Esophagus (tissue), 2 donors: ENCODE measurements around the gene OPCML. TPM values are rescaled to one million over a fixed set of nuclear protein-coding genes. Genes with fewer than 3 reads are reported as not detected.

Source experiments
- H3K27ac ChIP-seq, 2 donors: one replicate each; pipeline ENCODE4 v1.5.1; 2013; ENCODE audit warnings: low read depth in 2 of 2, mild to moderate bottlenecking in 2 of 2, inconsistent platforms in 1 of 2, low read length in 1 of 2, moderate library complexity in 1 of 2
- H3K27me3 ChIP-seq, 2 donors: one replicate each; pipeline ENCODE4 v1.6.1; 2013; ENCODE audit warnings: low read length in 2 of 2, control low read depth in 1 of 2, mild to moderate bottlenecking in 1 of 2; ENCODE audit not compliant: insufficient read depth in 2 of 2, control insufficient read depth in 1 of 2
- H3K36me3 ChIP-seq, 2 donors: one replicate each; pipeline ENCODE4 v1.6.1; 2013; ENCODE audit warnings: low read length in 1 of 2; ENCODE audit not compliant: control insufficient read depth in 2 of 2, insufficient read depth in 2 of 2
- H3K4me1 ChIP-seq, 2 donors: one replicate each; pipeline ENCODE4 v1.6.1; 2013; ENCODE audit warnings: low read length in 1 of 2; ENCODE audit not compliant: control insufficient read depth in 2 of 2, insufficient read depth in 2 of 2
- H3K4me3 ChIP-seq, 2 donors: one replicate each; pipeline ENCODE4 v1.5.1; 2013; ENCODE audit warnings: low read length in 2 of 2, mild to moderate bottlenecking in 2 of 2, low read depth in 1 of 2, moderate library complexity in 1 of 2
- H3K9me3 ChIP-seq, 2 donors: one replicate each; pipeline ENCODE4 v1.6.1; 2013; ENCODE audit warnings: mild to moderate bottlenecking in 2 of 2, low read depth in 1 of 2, low read length in 1 of 2, moderate library complexity in 1 of 2; ENCODE audit not compliant: control insufficient read depth in 2 of 2, insufficient read depth in 1 of 2
- WGBS, 2 donors: extraction: QIAGEN DNeasy Blood & Tissue Kit; methylation state at CpG; one replicate each; pipeline ENCODE4 v1.1.7; 2013; 5-methylcytosine and 5-hydroxymethylcytosine counted together
- polyA plus RNA-seq, 2 donors: library from polyadenylated mRNA; stranded (reverse); fragments of 200-250 nt; gene quantifications; one replicate each; pipeline ENCODE4 v1.2.3, GENCODE V29; 2013
- donor health status: healthy with polysubstance abuse.
- donor health status: Bipolar disorder and iron deficiency.

Gene OPCML
- polyA plus RNA-seq, 2 donors, result 0.04 to 0.05 TPM

DNA sequence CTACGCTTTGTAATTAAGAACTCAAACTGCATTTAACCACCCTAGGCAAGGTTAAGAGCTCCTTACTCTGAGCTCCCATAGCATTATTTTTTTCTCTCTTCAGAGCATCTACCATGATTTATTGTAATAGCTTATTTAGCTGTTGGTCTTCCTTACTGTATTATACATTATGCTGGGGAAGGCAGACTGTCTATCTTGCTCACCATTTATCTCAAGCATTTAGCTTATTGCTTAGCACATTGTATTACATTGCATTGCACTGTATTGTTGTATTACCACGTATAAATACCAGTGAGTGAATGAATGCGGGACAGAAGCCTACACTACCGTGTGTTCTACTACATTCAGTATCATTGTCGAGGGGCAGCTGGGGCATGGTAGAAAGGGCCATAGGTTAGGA lies 324.3 kb downstream of the OPCML start:
- Histone ChIP-seq H3K4me1 (no peaks in the 10 kb centered on the region), H3K36me3 (no peaks in the 10 kb centered on the region), H3K27me3 (no peaks in the 10 kb centered on the region), H3K27ac (no peak overlapping the region), H3K4me3 (no peak overlapping the region), H3K9me3 (peaks cover 0 to 2% of the 10 kb centered on the region in 2 donors)
- WGBS, 2 donors, result 79 to 90% methylated on average over 5 of the region's 5 CpGs

DNA sequence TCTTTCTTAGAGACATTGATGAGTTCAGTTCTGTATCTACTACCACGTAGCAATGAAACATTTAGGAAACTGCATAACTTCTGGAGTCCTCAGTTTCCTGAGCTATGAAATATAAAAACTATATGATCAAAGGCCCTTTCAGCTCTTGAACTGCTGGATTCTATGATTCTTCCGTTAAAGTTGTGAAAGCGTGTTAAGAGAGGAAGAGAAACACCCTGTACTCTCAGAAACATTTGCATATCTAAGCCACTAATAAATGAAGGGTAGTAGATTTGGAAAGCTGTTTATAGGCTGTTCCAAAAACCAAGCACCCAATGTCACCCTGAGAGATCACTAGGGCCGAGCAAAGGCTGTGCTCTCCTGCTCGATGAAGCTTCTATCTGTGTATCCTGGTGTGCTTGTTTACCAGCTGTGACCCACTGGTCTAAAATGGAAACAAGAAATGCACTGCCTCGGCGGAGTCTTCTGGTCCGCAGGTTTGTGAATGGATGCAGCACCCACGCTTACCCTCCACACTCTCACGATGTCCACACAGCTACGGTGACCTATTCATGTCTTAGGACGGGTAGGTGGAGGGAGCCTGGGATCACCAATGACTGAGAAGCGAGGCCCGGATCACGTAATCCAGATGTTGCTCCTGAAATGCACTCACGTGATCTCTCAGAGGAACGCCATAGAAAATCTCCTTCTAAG lies 325.8 kb downstream of the OPCML start:
- H3K27ac ChIP-seq, result no peak overlapping the region
- H3K4me3 ChIP-seq, result no peak overlapping the region
- no peaks in the 10 kb centered on the region for H3K36me3 ChIP-seq
- 86 to 89% methylated on average over 17 of the region's 17 CpGs for WGBS, 2 donors
- H3K27me3 ChIP-seq, result no peaks in the 10 kb centered on the region
- no peaks in the 10 kb centered on the region for H3K4me1 ChIP-seq
- no peaks in the 10 kb centered on the region for H3K9me3 ChIP-seq

DNA sequence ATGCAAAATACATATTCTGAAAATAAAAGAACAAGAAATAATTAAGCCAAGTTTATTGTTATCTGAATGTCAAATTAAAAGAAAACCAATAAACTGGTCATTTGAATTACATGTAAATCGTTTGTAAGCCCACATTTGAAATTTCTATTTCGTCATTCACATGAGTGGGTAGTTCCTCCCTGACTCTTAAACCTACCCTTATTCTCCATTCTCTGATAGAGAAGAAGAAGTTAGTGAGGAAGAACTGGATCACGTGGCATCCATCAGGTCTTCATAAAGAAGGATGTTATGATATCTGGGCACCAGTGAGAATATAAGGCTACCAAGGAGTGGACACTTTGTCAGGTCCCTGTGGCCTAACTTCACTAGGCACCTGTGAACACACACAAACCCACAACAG lies 328.1 kb downstream of the OPCML start:
- H3K36me3 ChIP-seq, result no peaks in the 10 kb centered on the region
- no peak overlapping the region for H3K27ac ChIP-seq
- no peaks in the 10 kb centered on the region for H3K27me3 ChIP-seq
- 72 to 76% methylated on average over 3 of the region's 3 CpGs for WGBS, 2 donors
- H3K4me1 ChIP-seq, result no peaks in the 10 kb centered on the region
- H3K4me3 ChIP-seq, result no peak overlapping the region
- H3K9me3 ChIP-seq, result no peaks in the 10 kb centered on the region

DNA sequence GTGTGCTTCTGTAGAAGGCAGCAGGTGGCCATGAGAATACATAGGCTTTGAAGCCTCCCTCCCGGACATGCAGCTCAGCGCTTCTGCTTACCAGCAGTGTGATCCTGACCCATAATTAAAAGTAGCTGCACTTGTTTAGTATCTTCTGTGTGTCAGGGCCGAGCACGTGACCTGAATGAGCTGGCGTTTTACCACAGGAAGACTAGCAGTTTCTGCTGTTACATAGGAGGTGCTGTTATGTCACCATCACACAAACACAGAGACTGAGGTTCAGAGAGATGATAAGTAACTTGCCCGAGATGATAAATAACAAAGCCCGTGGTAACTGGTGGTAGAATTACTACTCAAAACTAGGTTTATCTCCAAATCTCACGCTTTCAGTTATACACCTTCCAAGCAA lies 329.5 kb downstream of the OPCML start:
- 78% methylated on average over 8 of the region's 8 CpGs for WGBS, 2 donors

DNA sequence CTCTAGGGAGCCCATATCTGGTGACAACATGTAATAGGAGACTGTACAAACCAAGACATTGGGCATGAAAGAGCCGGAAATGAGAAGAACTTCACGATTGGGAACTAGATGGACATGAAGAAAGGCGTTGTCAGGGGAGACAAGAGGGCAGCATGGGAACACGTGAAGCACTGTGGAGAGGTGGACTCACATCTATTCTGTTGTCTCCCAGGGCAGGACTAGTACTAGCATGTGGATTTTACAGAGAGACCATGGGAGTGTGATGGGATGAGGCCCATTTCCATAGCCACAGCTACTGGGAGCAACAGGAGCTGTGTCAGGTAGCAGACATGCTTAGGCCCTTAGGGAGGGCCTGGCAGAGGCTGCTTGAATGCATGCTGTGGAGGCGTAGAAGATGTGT lies 333.9 kb downstream of the OPCML start:
- H3K36me3 ChIP-seq, result no peaks in the 10 kb centered on the region
- H3K4me1 ChIP-seq, result no peaks in the 10 kb centered on the region
- H3K27ac ChIP-seq, result no peak overlapping the region
- peaks cover 0 to 6% of the 10 kb centered on the region in 2 donors for H3K27me3 ChIP-seq
- 80 to 85% methylated on average over 5 of the region's 5 CpGs for WGBS, 2 donors
- no peaks in the 10 kb centered on the region for H3K9me3 ChIP-seq
- H3K4me3 ChIP-seq, result no peak overlapping the region

More for the DNA sequence above, 329.5 kb downstream of the OPCML start:
- Histone ChIP-seq H3K27me3 (no peaks in the 10 kb centered on the region), H3K36me3 (no peaks in the 10 kb centered on the region), H3K4me1 (no peaks in the 10 kb centered on the region), H3K9me3 (no peaks in the 10 kb centered on the region), H3K4me3 (no peak overlapping the region), H3K27ac (no peak overlapping the region)

DNA sequence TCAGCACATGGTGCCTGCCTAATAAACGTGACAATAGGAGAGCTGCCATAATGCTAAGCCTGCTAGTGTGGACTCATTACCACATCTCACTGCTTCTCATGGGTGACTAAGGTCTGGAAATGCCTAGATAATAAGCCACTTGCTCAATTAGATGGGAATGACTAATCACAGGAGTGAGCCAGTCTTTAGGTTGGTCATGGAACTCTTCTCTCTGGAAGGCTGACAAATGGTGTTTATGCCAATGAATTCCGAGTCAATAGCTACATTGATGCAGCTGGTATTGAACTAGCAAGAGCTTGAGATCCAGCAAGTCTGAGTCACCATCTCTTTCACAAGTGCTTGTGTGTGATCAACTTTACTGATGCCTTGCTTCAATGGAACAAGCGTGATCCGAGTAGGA lies 334.9 kb downstream of the OPCML start:
- no peaks in the 10 kb centered on the region for H3K9me3 ChIP-seq
- WGBS, 2 donors, result 41 to 68% methylated on average over 4 of the region's 4 CpGs
- H3K4me1 ChIP-seq, result no peaks in the 10 kb centered on the region
- no peak overlapping the region for H3K27ac ChIP-seq
- H3K36me3 ChIP-seq, result no peaks in the 10 kb centered on the region
- H3K27me3 ChIP-seq, result peaks cover 0 to 6% of the 10 kb centered on the region in 2 donors
- no peak overlapping the region for H3K4me3 ChIP-seq

DNA sequence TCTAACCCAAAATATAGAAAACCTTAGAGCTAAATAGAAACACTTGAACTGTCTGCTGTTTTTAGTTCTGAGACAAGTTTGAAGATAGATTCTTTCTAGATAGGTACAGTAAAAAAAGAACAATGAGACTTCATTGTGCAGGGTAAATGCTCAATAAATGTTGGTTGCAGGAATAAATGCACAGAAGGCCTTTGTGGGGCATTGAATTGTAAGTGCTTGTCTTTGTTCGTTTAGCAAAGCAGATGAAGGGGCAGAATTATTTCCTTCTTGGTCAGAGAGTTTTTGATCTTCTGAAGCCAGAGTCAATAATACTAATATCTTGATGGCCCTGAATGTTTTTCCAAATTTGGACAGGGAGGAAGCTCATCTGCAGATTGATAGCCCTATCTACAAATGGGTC lies 340.4 kb downstream of the OPCML start:
- no peaks in the 10 kb centered on the region for H3K9me3 ChIP-seq
- no peak overlapping the region for H3K27ac ChIP-seq
- WGBS, 2 donors, result 75 to 79% methylated on average over 1 of the region's 1 CpG
- H3K4me1 ChIP-seq, result no peaks in the 10 kb centered on the region
- H3K27me3 ChIP-seq, result peaks cover 0 to 6% of the 10 kb centered on the region in 2 donors
- no peak overlapping the region for H3K4me3 ChIP-seq
- no peaks in the 10 kb centered on the region for H3K36me3 ChIP-seq

DNA sequence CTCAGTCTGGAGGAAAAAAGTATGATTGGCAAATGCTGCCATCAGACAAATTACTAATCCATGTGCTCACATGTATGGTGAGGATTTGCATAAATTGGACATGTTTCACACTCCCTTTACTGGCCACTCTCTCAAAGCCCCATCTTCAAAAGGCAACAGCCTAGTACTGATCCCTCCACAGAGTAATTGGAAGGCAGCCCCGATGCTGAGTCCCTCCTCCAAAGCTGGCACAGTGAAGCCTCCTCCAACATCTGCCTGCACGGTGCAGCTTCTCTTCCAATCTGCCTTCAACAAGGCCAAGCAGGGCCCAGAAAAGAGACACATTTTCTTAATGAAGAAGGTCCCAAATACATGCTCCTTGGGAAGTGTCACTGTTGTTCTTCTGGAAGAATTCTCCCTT lies 350.6 kb downstream of the OPCML start:
- Histone ChIP-seq H3K4me3 (no peak overlapping the region), H3K27me3 (no peaks in the 10 kb centered on the region), H3K4me1 (no peaks in the 10 kb centered on the region), H3K9me3 (peaks cover 0 to 3% of the 10 kb centered on the region in 2 donors), H3K36me3 (no peaks in the 10 kb centered on the region), H3K27ac (no peak overlapping the region)
- 30 to 49% methylated on average over 2 of the region's 2 CpGs for WGBS, 2 donors

DNA sequence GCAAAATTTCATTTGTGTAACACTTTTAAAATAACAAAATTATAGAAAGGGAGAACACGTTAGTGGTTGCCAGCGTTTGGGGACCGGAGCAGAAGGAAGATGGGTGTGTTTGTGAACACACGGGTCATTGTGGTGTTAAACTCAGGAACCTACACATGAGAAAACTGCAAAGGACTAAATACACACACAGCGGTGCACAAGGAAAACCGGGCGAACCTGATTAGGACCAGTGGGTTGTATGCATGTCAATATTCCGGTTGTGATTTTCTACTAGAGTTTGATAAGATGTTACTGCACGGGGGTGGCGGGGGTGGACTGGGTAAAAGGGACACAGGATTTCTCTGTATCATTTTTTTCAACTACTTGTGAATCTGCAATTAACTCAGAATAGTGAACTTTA lies 351.2 kb downstream of the OPCML start:
- no peak overlapping the region for H3K27ac ChIP-seq
- 51 to 62% methylated on average over 10 of the region's 10 CpGs for WGBS, 2 donors
- H3K4me1 ChIP-seq, result no peaks in the 10 kb centered on the region
- H3K9me3 ChIP-seq, result peaks cover 0 to 3% of the 10 kb centered on the region in 2 donors
- H3K27me3 ChIP-seq, result no peaks in the 10 kb centered on the region
- H3K36me3 ChIP-seq, result no peaks in the 10 kb centered on the region
- H3K4me3 ChIP-seq, result no peak overlapping the region

DNA sequence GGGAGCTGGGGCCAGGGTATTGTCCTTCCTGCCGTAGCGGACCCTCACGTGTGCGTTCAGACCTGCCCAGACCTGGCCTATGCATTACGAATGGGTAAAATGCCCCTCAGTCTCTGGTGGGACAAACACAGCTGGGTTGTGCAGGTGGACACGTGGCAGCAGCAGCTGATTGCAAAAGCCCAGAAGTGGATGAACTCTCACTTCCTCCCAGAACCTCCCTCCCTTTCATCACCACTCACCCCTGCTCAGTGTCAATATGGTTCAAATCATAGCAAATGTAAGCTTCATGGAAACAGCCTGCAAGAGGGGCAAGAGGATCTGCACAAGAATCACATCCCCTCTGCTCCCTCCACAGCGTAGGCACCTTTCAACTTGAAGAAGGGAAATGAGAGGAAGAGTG lies 352.1 kb downstream of the OPCML start:
- Histone ChIP-seq H3K27me3 (no peaks in the 10 kb centered on the region), H3K9me3 (peaks cover 0 to 3% of the 10 kb centered on the region in 2 donors), H3K4me3 (no peak overlapping the region), H3K4me1 (no peaks in the 10 kb centered on the region), H3K27ac (no peak overlapping the region), H3K36me3 (no peaks in the 10 kb centered on the region)
- 74 to 76% methylated on average over 7 of the region's 7 CpGs for WGBS, 2 donors
